GM19043 (cell line): ENCODE data around the gene BOD1.
A peak's percentile ranks its signal among the peaks of the same experiment; 100 is the strongest.

Experiments
- ATAC-seq: cut with Tn5 transposase; IDR thresholded peaks from one replicate; pipeline ENCODE4 v1.9.1; 2021; ENCODE audit warnings: low read depth; ENCODE audit not compliant: unreplicated experiment

The BOD1 gene

GRCh38 chr5:173616577-173617118 lies at the start of gene BOD1:
Gene BOD1 (minus strand): TSS chr5:173616650. CDS start chr5:173616436, 214 bp downstream.
- ATAC-seq = peak; percentile 91

- ATAC-seq = no peak
Measured at GRCh38 chr5:173665326-173665725, 48.9 kb upstream of the BOD1 start.

- ATAC-seq = no peak
Measured at GRCh38 chr5:173664154-173664526, 47.7 kb upstream of the BOD1 start.

- no peak for ATAC-seq
Measured at GRCh38 chr5:173663352-173664153, 47.1 kb upstream of the BOD1 start.

GRCh38 chr5:173662581-173663351 lies 46.3 kb upstream of the BOD1 start:
- ATAC-seq = no peak

GRCh38 chr5:173660481-173661280 lies 44.2 kb upstream of the BOD1 start:
- no peak for ATAC-seq

GRCh38 chr5:173659423-173659822 lies 43.0 kb upstream of the BOD1 start:
- no peak for ATAC-seq

- ATAC-seq = no peak
Measured at GRCh38 chr5:173657741-173658356, 41.4 kb upstream of the BOD1 start.

GRCh38 chr5:173655196-173655797 lies 38.8 kb upstream of the BOD1 start:
- ATAC-seq = no peak

- no peak for ATAC-seq
Measured at GRCh38 chr5:173653822-173654523, 37.5 kb upstream of the BOD1 start.

- no peak for ATAC-seq
Measured at GRCh38 chr5:173648308-173648866, 31.9 kb upstream of the BOD1 start.

- no peak for ATAC-seq
Measured at GRCh38 chr5:173646692-173647091, 30.2 kb upstream of the BOD1 start.

GRCh38 chr5:173645890-173646574 lies 29.6 kb upstream of the BOD1 start:
- ATAC-seq = no peak

- ATAC-seq = no peak
Measured at GRCh38 chr5:173645437-173645807, 29.0 kb upstream of the BOD1 start.

GRCh38 chr5:173644673-173645436 lies 28.4 kb upstream of the BOD1 start:
- no peak for ATAC-seq

- no peak for ATAC-seq
Measured at GRCh38 chr5:173643964-173644363, 27.5 kb upstream of the BOD1 start.

GRCh38 chr5:173642895-173643481 lies 26.5 kb upstream of the BOD1 start:
- no peak for ATAC-seq
